Measurements from ENCODE around the gene RNF150. TPM values are rescaled to one million over a fixed set of nuclear protein-coding genes. Genes with fewer than 3 reads are reported as not detected.

Gene RNF150
- total and polyA plus RNA-seq, 2 of the 4 experiments (the other 2 are of a cell fraction): 6.2 to 18.1 TPM

- BruUV-seq (replicated peaks): no TSS peak
- CTCF ChIA-PET: interaction anchor here (1.5 to 2.6 kb wide), 2 partner anchors 14 to 263 kb away, joined by 4 to 9 read pairs; partner anchors contain the start of gene RNF150
- no peak overlapping the region for H3K56ac ChIP-seq (ENCODE audit: extremely low read depth, insufficient read depth, low read length)
- H2AK5ac ChIP-seq (ENCODE audit: low read depth, low read length): no peak overlapping the region
- no peaks in the 10 kb centered on the region for H3K36me3 ChIP-seq (ENCODE audit: control insufficient read depth, insufficient read depth, low read length)
- no peak overlapping the region for H3K23ac ChIP-seq (ENCODE audit: low read depth, low read length)
- H3K9me3 ChIP-seq (ENCODE audit: control insufficient read depth, insufficient read depth, low read length): no peaks in the 10 kb centered on the region
- no peaks in the 10 kb centered on the region for H3K9me1 ChIP-seq (ENCODE audit: insufficient read depth, low read length)
- H2AFZ ChIP-seq (replicated peaks; ENCODE audit: low read length, poor library complexity): no peak overlapping the region
- in situ Hi-C loops (cut with MboI; ENCODE audit: low sequenced_read_pairs): loop anchor here (25.0 kb wide), 1 partner anchor 858 kb away; no protein-coding TSS in a partner anchor
- H2BK20ac ChIP-seq (ENCODE audit: low read depth, low read length): no peak overlapping the region
- no peak overlapping the region for H2BK120ac ChIP-seq (ENCODE audit: low read depth, low read length)
- no peak overlapping the region for H3K27ac ChIP-seq (ENCODE audit: insufficient read depth, low read length)
- dilution Hi-C loops (cut with HindIII; ENCODE audit: low sequenced_read_pairs, unreplicated experiment): no loop called here
- no peak for ATAC-seq (ENCODE audit: low read depth)
- no peak for DNase-seq
- H3K4me3 ChIP-seq (ENCODE audit: insufficient read depth, low read depth, low read length): no peak overlapping the region
- H2BK5ac ChIP-seq (ENCODE audit: low read depth, low read length, poor library complexity, severe bottlenecking): no peak overlapping the region
- no peak overlapping the region for H3K4me2 ChIP-seq (ENCODE audit: low read depth, low read length)
- H3K14ac ChIP-seq (replicated peaks; ENCODE audit: low read depth, low read length): no peak overlapping the region
- no peak overlapping the region for H3K4ac ChIP-seq (ENCODE audit: low read depth, low read length)
- WGBS, 2 experiments (ENCODE audit: extremely low coverage in 2 of 2, insufficient read length in 1 of 2): no CpG with 5 or more reads among the region's 5 CpGs
- H3K79me1 ChIP-seq (ENCODE audit: low read depth in 1 of 2, low read length in 2 of 2): no peaks in the 10 kb centered on the region
- H4K8ac ChIP-seq (ENCODE audit: low read depth in 2 of 2, low read length in 2 of 2): no peak overlapping the region
- no peak overlapping the region for H4K91ac ChIP-seq (ENCODE audit: insufficient read depth, low read depth, low read length)
- no peak overlapping the region for H2AK9ac ChIP-seq (replicated peaks; ENCODE audit: low read depth, low read length, poor library complexity)
- POLR2A ChIA-PET (ENCODE audit: unreplicated experiment): no interaction called here
- H2BK15ac ChIP-seq (ENCODE audit: low read depth, low read length): no peak overlapping the region
- intact Hi-C loops (cut with micrococcal nuclease): no loop called here
- H3K9ac ChIP-seq (ENCODE audit: low read depth, low read length): no peak overlapping the region
- no peak overlapping the region for H4K5ac ChIP-seq (ENCODE audit: low read depth, low read length)
- H4K20me1 ChIP-seq (ENCODE audit: insufficient read depth, low read length): no peaks in the 10 kb centered on the region
- no peaks in the 10 kb centered on the region; the same call in 1 of the 2 replicates for H3K27me3 ChIP-seq (ENCODE audit: control insufficient read depth, insufficient read depth, low read length)
- no peak overlapping the region for H3K18ac ChIP-seq (ENCODE audit: low read depth, low read length)
- H3K4me1 ChIP-seq (ENCODE audit: control insufficient read depth, insufficient read depth, low read length): no peaks in the 10 kb centered on the region
- TF ChIP-seq POLR2A (IDR thresholded peaks at IDR 0.05; ENCODE audit: low read depth, low read length): no peak
Measured at GRCh38 chr4:140870427-140870826, 262.8 kb downstream of the RNF150 start.
